GM18867 (cell line): ENCODE results near the gene ABHD12.

Source experiments
- ATAC-seq: cut with Tn5 transposase; IDR thresholded peaks from one replicate; pipeline ENCODE4 v1.9.1; 2021; ENCODE audit warnings: mild to moderate bottlenecking, moderate library complexity; ENCODE audit not compliant: unreplicated experiment

ABHD12 gene

DNA sequence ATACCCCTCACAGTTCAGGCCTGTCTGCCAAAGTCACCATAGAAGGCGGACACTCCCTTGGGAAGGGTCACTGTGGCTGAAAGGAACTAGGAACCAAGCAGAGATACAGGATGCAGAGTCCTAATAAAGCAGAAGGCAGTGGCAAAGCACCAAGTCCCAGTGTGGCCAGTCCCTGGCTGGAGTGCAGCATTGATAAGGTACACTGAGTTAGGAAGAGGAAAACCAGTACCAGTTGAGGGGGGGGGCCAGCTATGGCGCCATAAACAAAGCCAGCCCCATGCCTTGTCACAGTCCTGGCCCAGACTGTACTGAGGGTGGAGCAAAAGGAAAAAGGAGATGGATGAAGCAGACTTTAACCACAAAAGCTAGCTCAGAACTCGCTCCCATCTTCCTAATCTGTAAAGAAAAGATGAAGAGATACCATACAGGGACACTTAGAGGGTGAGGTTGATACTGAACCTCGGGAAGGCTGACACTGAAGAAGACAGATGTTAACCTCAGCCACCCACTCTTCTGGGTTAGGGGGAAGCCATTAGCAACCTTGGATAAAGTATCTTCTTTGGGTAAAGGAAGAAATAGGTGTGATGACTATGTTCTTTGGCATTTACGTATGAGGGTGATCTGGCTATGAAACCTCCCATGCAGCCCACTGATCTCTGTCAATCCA is 7.8 kb downstream of the ABHD12 start:
- no peak for ATAC-seq

DNA sequence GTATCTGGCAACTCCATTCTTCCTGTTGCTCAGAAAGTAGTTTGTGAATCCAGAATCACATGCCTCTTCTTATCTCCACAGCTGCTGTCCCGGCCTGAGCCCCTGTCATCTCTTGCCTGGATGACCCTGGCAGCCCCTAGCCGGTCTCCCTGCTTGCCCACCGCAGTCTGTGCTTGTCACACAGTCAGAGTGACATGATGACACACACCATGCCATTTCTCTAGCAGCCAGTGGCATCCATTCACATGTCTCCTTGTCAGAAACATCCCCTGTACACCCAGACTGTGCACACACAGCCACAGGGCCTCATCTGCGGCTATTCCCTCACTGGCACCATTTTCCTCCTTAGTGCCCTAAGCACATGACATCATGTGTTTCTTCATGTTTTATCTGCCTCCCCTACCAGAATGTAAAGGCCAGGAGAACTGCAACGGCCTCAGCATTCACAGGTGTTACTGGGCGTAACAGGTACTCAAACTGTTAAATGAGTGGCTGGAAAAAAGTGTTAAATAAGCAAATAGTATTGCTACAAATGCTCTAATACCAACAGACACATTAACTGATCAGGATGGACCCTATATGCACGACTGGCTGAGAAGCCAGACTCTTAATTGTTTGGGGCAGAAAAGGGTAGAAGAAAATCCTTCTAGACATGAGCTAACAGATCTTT is 9.6 kb downstream of the ABHD12 start:
- no peak for ATAC-seq

DNA sequence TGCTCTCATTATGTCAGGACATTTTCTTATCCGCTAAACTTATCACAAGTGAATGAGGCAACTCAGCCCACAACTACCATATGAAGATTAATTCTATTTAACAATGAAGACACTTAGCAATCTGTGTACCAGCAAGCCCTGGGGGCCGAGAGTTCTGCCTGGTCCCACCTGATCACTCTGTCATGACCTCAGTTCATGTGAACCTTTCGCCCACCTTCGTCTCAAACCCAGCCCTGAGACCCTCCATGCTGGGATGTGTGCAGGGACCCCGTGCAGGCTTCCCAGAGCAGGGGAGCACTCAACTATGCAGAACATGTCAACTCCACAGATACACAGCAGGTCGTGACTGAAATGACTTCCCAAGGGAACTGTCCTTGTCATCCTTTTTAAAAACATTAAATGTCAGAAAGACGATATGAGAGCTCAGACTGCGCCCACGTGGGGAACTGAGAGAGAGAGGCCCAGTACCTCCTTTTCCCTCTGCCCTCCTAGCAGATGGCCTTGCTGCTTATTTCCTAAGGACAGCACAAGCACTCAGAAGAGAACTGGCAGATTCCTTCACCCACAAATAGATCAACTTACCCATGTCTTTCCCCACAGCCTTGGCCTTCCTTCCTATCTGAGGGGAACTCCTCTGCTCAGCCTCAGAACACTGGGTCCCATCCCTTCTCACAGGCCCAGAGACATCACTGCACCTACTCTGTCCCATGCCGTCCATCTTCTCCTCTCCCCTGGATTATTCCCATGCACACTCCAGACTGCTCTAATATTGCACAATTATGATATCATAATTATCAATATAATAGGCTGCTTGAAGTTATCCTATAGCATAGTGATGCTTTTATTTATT is 11.5 kb downstream of the ABHD12 start:
- no peak for ATAC-seq

DNA sequence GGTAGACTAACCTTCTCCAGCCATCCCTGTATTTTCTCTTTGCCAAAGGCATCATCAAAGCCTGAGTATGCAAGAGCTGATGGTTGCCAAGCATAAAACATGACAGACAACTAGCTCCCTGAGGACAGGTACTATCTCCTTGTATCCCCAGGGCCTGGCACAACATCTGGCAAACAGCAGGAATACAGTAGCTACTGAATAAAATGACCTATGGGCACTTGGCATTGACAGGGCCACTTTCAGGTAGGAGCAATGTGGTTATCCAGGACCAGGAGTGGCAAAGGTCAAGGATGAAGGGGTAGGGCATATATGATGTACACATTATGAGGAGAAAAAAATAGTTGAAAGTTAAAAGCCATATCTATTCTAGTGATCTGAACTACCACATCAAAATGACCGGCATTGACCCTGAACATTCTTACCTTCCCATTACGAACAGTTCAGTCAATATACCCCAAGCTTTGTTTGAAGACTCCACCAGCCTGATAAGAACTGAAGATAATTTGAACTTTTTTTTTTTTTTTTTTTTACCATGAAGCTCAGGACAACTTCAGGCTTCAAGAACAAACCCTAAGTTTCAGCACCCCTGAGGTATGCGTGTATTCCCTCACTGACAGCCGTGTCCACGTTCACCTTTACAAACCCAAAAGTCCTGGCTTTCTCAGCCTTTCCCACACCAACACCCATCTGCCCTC is 12.3 kb downstream of the ABHD12 start:
- no peak for ATAC-seq

DNA sequence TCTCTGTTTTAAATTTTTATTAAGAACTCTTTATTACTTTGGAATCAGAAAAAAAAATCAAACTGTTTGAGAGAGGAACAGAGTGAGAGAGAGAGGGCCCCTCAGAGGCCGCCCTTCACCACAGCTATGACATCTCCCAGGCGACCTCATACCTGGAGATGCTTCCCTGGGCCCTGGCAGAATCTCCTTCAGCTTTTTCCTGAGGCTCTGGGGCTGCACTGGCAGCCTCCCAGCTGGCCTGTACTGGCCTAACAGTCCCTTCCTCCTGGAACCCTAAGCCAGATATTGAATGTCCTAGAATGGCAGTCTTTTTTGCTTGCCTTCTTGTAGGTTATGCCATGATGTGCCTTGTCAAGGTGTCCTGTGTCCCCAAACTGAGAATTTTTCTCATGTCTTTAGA is 13.7 kb downstream of the ABHD12 start:
- ATAC-seq = no peak

DNA sequence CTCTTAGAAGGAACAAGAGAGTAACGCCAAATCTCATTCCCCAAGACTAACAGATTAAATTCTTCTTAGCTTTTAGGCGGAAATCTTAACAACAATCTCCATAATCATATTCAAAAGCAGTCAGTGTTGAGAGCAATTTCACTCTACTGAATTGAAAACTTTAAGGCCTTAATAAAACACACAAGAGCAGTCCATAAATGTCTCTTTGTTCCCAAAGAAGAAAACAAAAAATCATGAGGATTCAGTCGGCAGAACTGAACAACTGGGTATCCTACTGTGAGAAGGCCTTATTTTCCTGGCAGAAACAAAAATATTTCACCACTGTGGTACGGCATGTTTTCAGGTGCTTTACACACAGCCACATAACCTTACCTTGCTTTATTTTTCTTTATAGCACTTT is 14.4 kb downstream of the ABHD12 start:
- ATAC-seq = no peak

DNA sequence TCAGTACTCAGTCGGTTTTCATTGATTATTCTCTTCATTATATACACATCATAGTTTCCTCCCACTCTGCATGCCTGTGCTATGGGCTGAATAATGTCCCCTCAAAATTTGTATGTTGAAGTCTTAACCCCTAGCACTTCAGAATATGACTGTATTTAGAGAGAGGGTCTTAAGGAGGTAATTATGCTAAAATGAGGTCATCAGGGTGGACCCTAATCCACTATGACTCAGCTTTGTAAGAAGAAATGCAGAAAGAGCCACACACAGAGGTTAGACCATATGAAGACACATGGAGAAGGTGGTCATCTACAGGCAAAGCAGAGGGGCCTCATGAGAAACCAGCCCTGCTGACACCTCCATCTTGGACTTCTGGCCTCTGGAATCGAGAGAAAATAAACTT is 15.8 kb downstream of the ABHD12 start:
- no peak for ATAC-seq

DNA sequence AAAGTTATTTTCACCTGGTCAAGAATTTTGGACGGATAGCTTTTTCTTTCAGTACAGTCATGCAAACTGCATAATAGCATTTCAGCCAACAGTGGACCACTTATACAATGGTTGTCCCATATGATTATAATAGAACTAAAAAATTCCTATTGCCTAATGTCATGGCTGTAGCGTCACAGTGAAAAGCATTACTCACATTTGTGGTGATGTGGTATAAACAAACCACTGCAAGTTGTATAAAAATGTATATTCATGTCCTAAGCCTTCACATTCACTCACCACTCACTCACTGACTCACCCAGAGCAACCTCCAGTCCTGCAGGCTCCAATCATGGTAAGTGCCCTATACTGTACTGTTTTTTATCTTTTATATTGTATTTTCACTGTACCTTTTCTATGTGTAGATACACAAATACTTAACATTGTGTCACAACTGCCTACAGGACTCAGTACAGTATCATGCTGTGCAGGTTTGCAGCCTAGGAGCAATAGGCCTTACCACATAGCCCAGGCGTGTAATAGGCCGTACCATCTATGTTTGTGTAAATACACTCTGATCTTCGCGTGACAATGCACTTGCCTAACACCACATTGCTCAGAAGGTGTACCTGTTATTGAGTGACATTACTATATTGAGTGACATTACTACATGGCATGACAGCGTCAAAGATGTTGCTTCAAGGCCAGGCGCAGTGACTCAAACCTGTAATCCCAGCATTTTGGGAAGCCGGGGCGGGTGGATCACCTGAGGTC is 17.9 kb downstream of the ABHD12 start:
- no peak for ATAC-seq

DNA sequence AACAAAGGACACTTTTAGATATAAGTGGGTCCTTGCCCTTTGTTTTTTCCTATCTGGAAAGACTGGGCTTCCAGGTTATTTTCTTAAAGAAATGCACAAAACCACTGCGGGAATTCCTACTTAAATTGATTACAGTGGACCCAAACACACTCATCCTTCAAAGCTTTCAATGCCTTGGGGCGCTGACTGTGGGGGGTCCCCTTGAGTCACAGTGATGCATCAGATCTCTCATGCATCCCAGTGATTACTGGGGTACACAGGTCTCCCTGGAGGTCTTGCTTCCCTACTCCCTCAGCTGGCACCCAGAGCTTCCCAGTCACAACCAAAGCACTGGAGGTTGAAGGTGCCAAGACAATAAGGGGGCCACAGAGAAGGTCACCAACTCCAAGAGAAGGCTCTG is 20.7 kb downstream of the ABHD12 start:
- no peak for ATAC-seq

DNA sequence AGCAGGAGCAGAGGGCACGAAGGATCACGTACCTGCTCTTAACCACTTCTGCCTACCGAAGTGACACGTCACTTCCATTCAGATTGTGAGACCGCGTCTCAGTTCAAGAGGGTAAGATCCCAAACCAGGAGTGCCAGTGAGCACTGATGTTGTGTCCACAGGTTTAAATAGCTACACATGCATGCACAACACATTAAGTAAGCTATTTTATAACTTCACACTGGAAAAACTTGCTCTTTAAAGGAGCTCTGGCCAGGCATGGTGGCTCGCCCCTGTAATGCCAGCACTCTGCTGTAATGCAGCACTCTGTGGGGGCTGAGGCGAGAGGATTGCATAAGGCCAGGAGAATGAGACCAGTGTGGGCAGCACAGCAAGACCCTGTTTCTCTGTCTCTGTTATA is 21.1 kb downstream of the ABHD12 start:
- ATAC-seq = no peak

DNA sequence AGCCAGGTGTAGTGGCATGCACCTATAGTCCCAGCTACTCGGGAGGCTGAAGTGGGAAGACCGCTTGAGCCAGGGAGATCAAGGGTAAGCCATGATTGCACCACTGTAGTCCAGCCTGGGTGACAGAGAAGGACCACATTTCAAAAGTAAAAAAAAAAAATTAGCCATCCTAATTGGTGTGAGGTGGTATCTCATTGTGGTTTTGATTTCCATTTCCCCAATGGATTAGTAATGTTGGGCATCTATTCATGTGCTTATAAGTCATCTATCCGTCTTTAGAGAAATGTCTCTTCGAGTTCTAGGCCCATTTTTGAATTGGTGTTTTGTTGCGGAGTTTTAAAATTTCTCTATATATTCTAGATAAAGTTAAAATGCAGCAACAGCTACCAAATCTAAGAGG is 21.7 kb downstream of the ABHD12 start:
- ATAC-seq = no peak

DNA sequence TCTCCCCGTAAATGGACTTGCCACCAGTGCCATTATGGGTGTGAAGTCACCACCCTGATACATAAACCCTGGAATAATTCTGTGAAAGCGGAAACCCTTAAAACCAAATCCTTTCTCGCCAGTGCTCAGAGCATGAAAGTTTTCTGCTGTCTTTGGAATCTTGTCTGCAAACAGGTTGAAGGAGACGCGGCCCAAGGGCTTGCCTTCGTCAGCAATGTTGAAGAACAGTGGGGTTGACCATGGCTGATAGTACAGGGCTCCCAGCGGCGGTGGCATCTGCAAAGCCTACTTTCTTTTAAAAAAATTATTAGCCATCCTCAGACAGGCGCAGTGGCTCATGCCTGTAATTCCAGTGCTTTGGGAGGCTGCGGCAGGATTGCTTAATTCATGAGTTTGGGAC is 22.1 kb downstream of the ABHD12 start:
- ATAC-seq = no peak

DNA sequence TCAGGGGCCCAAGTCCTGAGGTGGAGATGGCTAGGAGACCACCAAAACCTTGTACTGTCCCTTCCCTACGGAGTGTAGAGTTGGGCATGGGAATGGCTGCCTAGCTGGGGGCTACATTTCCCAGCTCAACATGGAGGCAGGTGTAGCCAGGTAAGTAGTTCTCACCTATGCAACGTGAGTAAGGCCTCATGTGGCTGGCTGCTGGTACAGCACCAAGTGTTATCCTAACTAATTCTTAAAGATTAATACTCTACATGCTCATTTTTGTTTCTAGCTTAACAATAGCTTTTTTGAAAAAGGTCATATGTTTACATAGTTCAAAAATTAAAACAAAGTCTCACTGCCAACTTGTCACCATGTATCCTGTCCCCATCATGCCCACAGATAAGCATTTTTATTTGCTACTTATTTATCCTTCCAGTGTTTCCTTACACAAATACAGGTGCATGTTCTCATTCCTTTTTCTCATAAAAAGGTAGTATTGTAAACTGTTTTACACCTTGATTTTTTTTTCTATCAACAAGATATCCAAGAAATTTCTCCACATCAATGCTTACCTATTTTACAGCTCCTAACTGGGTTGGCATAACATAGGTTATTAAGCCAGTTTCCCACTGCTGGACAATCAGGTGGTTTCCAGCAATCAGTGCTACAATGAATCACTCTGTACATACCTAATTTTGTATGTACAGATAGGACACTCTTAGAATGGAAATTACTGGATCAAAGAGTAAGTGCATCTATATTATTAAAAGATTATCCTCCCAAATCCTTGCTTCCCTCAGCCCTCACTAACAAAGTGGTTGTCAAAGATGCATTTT is 25.5 kb downstream of the ABHD12 start:
- ATAC-seq = no peak

DNA sequence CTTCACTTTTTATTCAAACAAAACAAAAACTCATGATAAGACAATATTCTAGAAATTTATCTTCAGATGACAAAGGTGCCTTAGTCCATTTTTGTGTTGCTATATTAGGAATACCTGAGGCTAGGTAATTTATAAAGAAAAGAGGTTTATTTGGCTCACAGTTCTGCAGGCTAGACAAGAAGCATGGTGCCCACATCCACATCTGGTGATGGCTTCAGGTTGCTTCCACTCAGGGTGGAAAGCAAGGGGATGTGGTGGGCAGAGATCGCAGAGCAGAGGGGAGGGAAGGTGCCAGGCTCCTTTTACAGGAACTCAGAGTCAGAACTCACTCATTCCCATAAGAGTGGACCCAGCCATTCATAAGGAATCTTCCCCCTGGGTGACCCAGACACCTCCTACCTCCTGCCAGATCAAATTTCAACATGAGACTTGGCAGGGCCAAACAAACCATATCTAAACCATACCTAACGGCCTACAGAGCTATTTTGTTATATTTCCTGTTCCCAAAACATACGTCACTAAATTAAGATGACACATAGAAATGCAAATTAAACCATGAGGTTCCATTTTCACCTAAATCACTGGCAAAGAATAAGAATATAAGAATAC is 26.4 kb downstream of the ABHD12 start:
- ATAC-seq = no peak

DNA sequence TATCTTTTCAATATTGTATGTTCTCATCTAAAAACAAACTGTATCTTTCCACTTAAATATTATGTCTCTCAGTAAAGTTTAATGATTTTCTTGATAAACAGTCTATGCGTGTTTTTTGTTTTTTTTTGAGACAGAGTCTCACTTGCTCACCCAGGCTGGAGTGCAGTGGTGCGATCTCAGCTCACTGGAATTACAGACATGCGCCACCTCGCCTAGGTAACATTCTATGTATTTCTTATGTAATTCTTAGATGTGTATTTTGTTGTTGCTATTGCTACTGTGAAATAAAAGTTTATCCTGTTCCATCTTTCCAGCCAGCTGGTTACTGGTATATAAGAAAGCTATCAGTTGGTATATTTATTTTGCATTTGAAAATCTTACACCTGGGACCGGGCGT is 29.4 kb downstream of the ABHD12 start:
- ATAC-seq = no peak

DNA sequence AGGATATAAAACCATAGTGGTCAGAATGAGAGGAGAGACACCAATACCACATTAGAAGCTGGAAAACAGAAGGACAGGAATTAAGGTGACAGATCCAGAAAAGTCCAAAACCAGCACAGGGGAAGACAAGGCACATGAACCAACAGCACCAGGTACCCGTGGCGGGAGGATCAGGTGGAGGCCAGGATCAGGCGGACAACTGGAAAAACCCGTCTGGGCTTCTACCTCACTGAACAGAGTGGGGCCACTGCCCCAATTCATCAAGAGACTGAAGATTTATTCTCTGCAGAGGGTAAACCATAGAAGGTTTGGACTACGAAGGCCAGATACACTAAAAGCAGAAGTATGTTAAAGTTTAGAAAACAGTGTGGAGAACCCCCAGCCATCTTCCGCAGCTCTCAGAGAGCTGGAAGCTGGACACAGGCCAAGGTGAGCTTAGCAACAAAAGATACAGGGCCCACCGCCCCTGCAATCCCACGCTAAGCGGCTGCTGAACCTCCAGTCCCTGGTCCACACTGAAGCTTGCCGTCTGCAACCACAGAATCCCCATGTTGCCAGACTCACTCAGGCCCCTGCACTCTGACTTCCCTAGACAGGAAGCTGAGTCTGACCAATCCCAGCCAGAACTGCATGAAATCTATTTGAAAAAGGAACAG is 29.9 kb downstream of the ABHD12 start:
- no peak for ATAC-seq

DNA sequence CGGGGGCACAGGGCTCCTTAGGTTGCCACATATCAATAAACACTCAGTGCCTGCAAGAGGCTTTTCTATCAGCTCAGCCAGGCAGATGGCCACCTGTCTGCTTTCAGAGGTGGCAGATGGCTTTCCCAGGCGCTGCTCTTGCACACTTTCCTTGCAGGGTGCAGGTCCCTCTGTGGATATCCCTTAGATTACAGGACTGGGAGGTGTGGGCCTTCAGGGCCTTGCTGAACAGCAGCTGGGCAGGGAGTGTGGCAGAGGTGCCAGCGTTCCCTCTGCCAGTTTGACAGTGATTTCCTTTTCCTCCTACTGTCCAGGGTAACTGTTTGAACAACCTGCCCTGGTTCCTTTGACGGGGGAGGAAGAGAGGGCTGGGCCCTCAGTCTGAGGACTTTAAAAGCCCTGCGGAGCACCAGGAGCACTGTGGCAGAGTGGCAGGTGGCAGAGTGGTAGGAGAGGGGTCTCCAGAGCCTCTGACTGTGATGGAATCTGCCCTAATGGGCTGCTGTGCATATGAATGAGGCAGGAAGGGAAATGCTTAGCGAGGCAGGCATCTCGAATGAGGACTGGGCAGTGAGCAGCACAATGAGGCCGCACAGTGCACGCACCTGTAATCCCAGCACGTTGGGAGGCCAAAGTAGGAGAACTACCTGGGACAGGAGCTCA is 34.2 kb downstream of the ABHD12 start:
- ATAC-seq = no peak

DNA sequence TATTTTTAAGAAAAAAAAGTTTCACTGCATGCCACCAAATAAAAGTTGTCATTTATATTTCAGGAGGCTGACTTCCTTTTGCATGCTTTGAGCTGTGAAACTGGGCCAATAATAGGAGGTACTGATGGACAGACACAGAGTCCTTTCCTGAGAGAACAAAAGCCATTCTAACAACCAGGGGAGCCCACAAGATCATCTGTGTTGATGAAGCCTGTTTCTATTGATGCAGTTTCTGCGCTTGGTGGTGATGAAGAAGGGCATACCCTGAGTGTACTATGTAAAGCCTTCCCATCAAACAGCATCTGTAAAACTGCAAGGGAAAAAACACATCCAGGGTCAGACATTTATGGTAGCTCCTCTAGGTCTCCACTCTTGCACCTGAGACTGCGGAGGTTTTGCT is 34.8 kb downstream of the ABHD12 start:
- ATAC-seq = no peak
